Astrocyte (in vitro differentiated cells and primary cell): ENCODE measurements around the gene CYBB. TPM values are rescaled to one million over a fixed set of nuclear protein-coding genes. Genes with fewer than 3 reads are reported as not detected.

Experiments used
- DNase-seq: peaks from one replicate; pipeline ENCODE4 v3.0.0-alpha.2; 2010; ENCODE audit warnings: low read depth
- FAIRE-seq: peaks from 2 replicates; lab custom pipeline; 2011; peaks lifted over from hg19 to GRCh38; lab: Jason Lieb, UNC
- H2AFZ ChIP-seq: 2 replicates; pipeline ENCODE4 v1.6.0; 2012; ENCODE audit warnings: low read depth, low read length, inconsistent platforms
- H3K27ac ChIP-seq: 2 replicates; pipeline ENCODE4 v1.5.1; 2011; ENCODE audit warnings: low read depth, low read length, inconsistent platforms
- H3K27me3 ChIP-seq: 2 replicates; pipeline ENCODE4 v1.6.0; 2011; ENCODE audit warnings: low read length, inconsistent platforms; ENCODE audit not compliant: insufficient read depth
- H3K36me3 ChIP-seq: 2 replicates; pipeline ENCODE4 v1.5.1; 2011; ENCODE audit warnings: low read length, inconsistent platforms; ENCODE audit not compliant: insufficient read depth
- H3K4me1 ChIP-seq: 2 replicates; pipeline ENCODE4 v1.5.1; 2011; ENCODE audit warnings: low read length, inconsistent platforms; ENCODE audit not compliant: insufficient read depth
- H3K4me2 ChIP-seq: 2 replicates; pipeline ENCODE4 v1.6.0; 2012; ENCODE audit warnings: low read length, inconsistent platforms
- H3K4me3 ChIP-seq: 2 replicates; pipeline ENCODE4 v1.5.1; 2011; ENCODE audit warnings: low read depth, mild to moderate bottlenecking, low read length, inconsistent platforms; ENCODE audit not compliant: insufficient read depth
- H3K79me2 ChIP-seq: 2 replicates; pipeline ENCODE4 v1.6.0; 2012; ENCODE audit warnings: mild to moderate bottlenecking, low read length, inconsistent platforms; ENCODE audit not compliant: insufficient read depth
- H3K9ac ChIP-seq: 2 replicates; pipeline ENCODE4 v1.6.0; 2012; ENCODE audit warnings: mild to moderate bottlenecking, low read length, inconsistent platforms
- H3K9me3 ChIP-seq: 2 replicates; pipeline ENCODE4 v1.5.1; 2012; ENCODE audit warnings: low read depth, mild to moderate bottlenecking, low read length, inconsistent platforms; ENCODE audit not compliant: insufficient read depth
- H4K20me1 ChIP-seq: 2 replicates; pipeline ENCODE4 v1.6.0; 2012; ENCODE audit warnings: low read length, inconsistent platforms; ENCODE audit not compliant: insufficient read depth
- H3K27ac Mint-ChIP-seq: one replicate; pipeline ENCODE4 v1.8.0; 2021; ENCODE audit warnings: mild to moderate bottlenecking, mixed read lengths; ENCODE audit not compliant: unreplicated experiment
- H3K27me3 Mint-ChIP-seq: one replicate; pipeline ENCODE4 v1.8.0; 2021; ENCODE audit warnings: low read depth, mixed read lengths; ENCODE audit not compliant: unreplicated experiment
- H3K36me3 Mint-ChIP-seq: one replicate; pipeline ENCODE4 v1.8.0; 2021; ENCODE audit warnings: low read depth, mixed read lengths; ENCODE audit not compliant: unreplicated experiment
- H3K4me1 Mint-ChIP-seq: one replicate; pipeline ENCODE4 v1.8.0; 2021; ENCODE audit warnings: low read depth, mixed read lengths; ENCODE audit not compliant: unreplicated experiment
- H3K4me3 Mint-ChIP-seq: one replicate; pipeline ENCODE4 v1.8.0; 2021; ENCODE audit warnings: mild to moderate bottlenecking, moderate library complexity, mixed read lengths; ENCODE audit not compliant: unreplicated experiment
- H3K9me3 Mint-ChIP-seq: one replicate; pipeline ENCODE4 v1.8.0; 2021; ENCODE audit warnings: mild to moderate bottlenecking, mixed read lengths; ENCODE audit not compliant: unreplicated experiment
- EZH2 ChIP-seq: IDR thresholded peaks from 2 replicates; pipeline ENCODE4 v1.6.1; 2012; ENCODE audit warnings: mild to moderate bottlenecking, low read length, inconsistent platforms; ENCODE audit not compliant: insufficient read depth
- total RNA-seq: library from RNA; stranded (reverse); gene quantifications from 2 replicates; pipeline ENCODE4 v1.2.1, GENCODE V29; 2021
- TF ChIP-seq, protein P1 (sequence below): IDR thresholded peaks from 2 replicates; pipeline ENCODE4 v1.5.1; 2011; ENCODE audit warnings: low read depth, mild to moderate bottlenecking, inconsistent platforms, low read length, moderate library complexity; ENCODE audit not compliant: insufficient read depth

Gene CYBB
- total RNA-seq, 1 donor from 2014 or later = not detected

DNA sequence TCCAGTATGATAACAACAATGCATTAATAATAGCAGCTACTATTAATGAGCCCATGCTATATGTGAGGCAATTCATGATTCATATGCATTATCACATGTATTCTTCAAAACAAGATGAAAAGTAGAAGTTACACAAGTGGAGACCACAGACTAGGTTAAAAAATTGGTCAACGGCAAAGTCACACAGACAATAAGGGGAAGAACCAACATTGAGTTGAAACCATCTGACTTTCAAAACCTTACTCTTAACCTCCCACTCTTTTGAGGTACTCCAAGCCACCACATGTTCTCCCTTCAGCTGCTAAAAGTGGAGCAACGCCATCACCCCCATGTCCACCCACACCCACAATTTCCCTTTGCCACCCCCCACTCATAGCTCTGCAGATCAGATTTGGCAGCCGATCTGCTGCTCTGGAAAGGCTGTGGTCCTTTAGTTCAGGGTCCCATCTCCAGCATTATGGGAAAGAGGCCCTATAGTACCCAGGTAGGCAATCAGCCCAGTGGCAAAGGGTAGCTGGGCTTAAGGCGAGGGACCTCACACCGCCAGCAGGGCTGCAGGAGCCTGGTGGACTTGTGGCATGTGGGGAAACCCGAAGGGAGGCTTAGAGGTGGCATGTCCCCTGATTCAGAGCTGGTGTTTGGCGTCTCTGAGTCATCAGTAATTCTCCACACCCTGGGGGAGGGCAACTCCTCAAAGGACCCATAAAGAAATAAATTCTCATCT is 33.5 kb upstream of the CYBB start:
- peaks cover 3% of the 10 kb centered on the region for H3K4me1 Mint-ChIP-seq
- H3K9ac ChIP-seq = no peak overlapping the region
- no peak for FAIRE-seq
- H3K27me3 ChIP-seq = no peaks in the 10 kb centered on the region
- H3K79me2 ChIP-seq = no peaks in the 10 kb centered on the region
- no peak for DNase-seq
- H4K20me1 ChIP-seq = no peaks in the 10 kb centered on the region
- no peaks in the 10 kb centered on the region for H3K9me3 ChIP-seq
- H3K4me3 ChIP-seq = no peak overlapping the region
- H2AFZ ChIP-seq = no peak overlapping the region
- no peak overlapping the region for H3K4me2 ChIP-seq
- H3K4me3 Mint-ChIP-seq = no peak overlapping the region
- TF ChIP-seq EZH2 = no peak
- TF ChIP-seq, protein P1, sequence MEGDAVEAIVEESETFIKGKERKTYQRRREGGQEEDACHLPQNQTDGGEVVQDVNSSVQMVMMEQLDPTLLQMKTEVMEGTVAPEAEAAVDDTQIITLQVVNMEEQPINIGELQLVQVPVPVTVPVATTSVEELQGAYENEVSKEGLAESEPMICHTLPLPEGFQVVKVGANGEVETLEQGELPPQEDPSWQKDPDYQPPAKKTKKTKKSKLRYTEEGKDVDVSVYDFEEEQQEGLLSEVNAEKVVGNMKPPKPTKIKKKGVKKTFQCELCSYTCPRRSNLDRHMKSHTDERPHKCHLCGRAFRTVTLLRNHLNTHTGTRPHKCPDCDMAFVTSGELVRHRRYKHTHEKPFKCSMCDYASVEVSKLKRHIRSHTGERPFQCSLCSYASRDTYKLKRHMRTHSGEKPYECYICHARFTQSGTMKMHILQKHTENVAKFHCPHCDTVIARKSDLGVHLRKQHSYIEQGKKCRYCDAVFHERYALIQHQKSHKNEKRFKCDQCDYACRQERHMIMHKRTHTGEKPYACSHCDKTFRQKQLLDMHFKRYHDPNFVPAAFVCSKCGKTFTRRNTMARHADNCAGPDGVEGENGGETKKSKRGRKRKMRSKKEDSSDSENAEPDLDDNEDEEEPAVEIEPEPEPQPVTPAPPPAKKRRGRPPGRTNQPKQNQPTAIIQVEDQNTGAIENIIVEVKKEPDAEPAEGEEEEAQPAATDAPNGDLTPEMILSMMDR = no peak
- H3K27ac ChIP-seq = no peak overlapping the region
- no peaks in the 10 kb centered on the region for H3K36me3 ChIP-seq
- H3K27ac Mint-ChIP-seq = no peak overlapping the region
- H3K4me1 ChIP-seq = no peaks in the 10 kb centered on the region
- no peaks in the 10 kb centered on the region for H3K36me3 Mint-ChIP-seq
- no peaks in the 10 kb centered on the region for H3K27me3 Mint-ChIP-seq
- peaks cover 2% of the 10 kb centered on the region for H3K9me3 Mint-ChIP-seq

DNA sequence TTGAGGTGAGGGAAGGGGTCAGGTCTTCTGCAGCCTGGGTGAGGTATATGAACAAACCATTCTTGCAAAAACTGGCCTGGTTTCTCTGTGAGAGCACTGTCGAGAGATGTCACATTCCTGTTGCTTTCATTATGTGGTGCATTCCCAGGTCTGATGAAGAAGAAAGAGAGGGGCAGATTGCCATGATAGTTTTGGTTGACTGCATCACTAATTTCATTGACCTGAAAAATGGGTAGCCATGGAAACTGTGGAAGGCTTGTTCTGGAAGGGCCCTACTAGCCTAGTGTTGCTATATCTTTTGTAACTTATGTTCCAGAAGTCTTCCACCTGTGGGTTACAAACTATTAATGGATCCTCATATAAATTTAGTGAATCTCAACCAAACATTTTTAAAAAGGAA is 32.9 kb upstream of the CYBB start:
- Histone ChIP-seq H4K20me1 (no peaks in the 10 kb centered on the region), H3K27me3 (no peaks in the 10 kb centered on the region), H3K79me2 (no peaks in the 10 kb centered on the region), H3K9ac (no peak overlapping the region), H3K36me3 (no peaks in the 10 kb centered on the region), H3K4me3 (no peak overlapping the region), H3K27ac (no peak overlapping the region), H2AFZ (no peak overlapping the region), H3K4me1 (no peaks in the 10 kb centered on the region), H3K9me3 (no peaks in the 10 kb centered on the region), H3K4me2 (no peak overlapping the region)
- H3K4me1 Mint-ChIP-seq = peaks cover 3% of the 10 kb centered on the region
- TF ChIP-seq EZH2 = no peak
- TF ChIP-seq, protein P1 = no peak
- H3K27ac Mint-ChIP-seq = no peak overlapping the region
- FAIRE-seq = no peak
- H3K36me3 Mint-ChIP-seq = no peaks in the 10 kb centered on the region
- no peaks in the 10 kb centered on the region for H3K27me3 Mint-ChIP-seq
- no peak overlapping the region for H3K4me3 Mint-ChIP-seq
- peak; percentile 8 for DNase-seq
- H3K9me3 Mint-ChIP-seq = peaks cover 2% of the 10 kb centered on the region

DNA sequence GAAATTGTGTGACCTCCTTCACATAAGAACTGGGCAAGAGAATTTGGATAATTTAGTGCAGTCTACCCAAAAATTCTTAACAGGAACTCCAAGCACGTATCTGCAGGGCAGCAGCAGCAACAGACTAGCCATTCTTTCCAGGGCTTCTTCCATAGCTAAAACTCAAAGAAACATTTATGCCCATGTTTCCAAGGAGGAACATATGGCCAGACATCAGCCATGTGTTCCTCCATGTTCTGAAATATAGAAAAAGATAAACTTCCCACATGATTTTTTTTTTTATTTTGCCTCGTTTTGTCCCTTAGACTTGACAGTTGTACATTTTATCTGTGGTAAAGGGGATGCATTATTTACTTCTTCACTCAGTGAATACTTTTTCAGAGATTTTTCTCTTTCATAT is 27.6 kb upstream of the CYBB start:
- no peaks in the 10 kb centered on the region for H3K4me1 ChIP-seq
- Mint-ChIP-seq H3K9me3 (peaks cover 2% of the 10 kb centered on the region), H3K36me3 (no peaks in the 10 kb centered on the region), H3K4me1 (no peaks in the 10 kb centered on the region), H3K4me3 (no peak overlapping the region), H3K27ac (no peak overlapping the region), H3K27me3 (no peaks in the 10 kb centered on the region)
- H3K27ac ChIP-seq = no peak overlapping the region
- no peaks in the 10 kb centered on the region for H4K20me1 ChIP-seq
- H3K79me2 ChIP-seq = no peaks in the 10 kb centered on the region
- no peak overlapping the region for H3K4me2 ChIP-seq
- no peak overlapping the region for H2AFZ ChIP-seq
- peak; percentile 76 for FAIRE-seq
- no peaks in the 10 kb centered on the region for H3K27me3 ChIP-seq
- no peak overlapping the region for H3K4me3 ChIP-seq
- DNase-seq = no peak
- no peak for TF ChIP-seq EZH2
- TF ChIP-seq, protein P1 = no peak
- H3K36me3 ChIP-seq = no peaks in the 10 kb centered on the region
- no peak overlapping the region for H3K9ac ChIP-seq
- no peaks in the 10 kb centered on the region for H3K9me3 ChIP-seq
